Mucosa of gallbladder (tissue), 1 donor: Measurements from ENCODE around the gene GAB2. TPM values are rescaled to one million over a fixed set of nuclear protein-coding genes. Genes with fewer than 3 reads are reported as not detected.
"Not testable (repeated sequence)": the region's sequence is repeated elsewhere in the genome, so short reads cannot be mapped to it uniquely, and the experiment has no call there.

Experiments used
- DNase-seq: peaks from one replicate; pipeline ENCODE4 v3.0.0-alpha.2; 2020; ENCODE audit warnings: low spot score
- total RNA-seq: library from RNA; stranded (reverse); gene quantifications from one replicate; pipeline ENCODE4 v1.2.1, GENCODE V29; 2021
- donor health status: DM: no; HTN: no; CAD: no.

The GAB2 gene, protein sequence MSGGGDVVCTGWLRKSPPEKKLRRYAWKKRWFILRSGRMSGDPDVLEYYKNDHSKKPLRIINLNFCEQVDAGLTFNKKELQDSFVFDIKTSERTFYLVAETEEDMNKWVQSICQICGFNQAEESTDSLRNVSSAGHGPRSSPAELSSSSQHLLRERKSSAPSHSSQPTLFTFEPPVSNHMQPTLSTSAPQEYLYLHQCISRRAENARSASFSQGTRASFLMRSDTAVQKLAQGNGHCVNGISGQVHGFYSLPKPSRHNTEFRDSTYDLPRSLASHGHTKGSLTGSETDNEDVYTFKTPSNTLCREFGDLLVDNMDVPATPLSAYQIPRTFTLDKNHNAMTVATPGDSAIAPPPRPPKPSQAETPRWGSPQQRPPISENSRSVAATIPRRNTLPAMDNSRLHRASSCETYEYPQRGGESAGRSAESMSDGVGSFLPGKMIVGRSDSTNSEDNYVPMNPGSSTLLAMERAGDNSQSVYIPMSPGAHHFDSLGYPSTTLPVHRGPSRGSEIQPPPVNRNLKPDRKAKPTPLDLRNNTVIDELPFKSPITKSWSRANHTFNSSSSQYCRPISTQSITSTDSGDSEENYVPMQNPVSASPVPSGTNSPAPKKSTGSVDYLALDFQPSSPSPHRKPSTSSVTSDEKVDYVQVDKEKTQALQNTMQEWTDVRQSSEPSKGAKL
- total RNA-seq = 25.9 TPM

DNA sequence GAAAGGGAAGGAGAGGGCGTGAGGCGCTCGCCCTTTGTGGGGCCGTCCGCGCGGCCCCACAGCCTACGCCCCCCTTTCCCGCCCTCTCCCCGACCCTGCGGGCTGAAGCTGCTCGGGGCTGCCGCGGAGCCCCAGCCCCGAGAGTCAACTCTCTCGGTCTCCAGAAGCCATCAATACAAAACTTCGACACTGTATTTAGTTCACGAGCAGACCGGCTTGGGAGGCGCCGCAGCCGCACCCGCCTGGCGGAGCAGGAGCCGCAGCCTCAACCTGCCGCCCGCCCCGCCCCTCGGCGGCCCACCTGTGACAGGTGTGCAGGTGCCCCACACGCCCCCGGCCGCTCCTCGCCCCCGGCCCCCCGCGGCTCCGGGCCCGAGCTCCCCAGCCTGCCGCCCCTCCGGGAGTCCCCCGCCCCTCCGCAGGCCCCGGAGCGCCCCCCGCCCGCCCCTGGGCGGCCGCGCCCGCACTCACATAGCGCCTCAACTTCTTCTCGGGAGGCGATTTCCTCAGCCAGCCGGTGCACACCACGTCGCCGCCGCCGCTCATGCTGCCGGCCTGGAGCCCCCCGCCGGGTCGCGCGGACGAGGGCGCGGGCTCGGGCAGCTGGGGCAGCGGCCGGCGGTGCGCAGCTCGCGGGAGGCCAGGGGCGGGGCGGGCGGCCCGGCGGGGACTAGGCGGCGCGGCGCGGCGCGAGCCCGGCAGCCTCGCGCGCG lies at the start of gene GAB2:
Gene GAB2, minus strand, starts transcription at position 646 of the 713 bp plus-strand sequence. Its CDS starts 100 bp downstream, at position 546.
- DNase-seq = no peak

DNA sequence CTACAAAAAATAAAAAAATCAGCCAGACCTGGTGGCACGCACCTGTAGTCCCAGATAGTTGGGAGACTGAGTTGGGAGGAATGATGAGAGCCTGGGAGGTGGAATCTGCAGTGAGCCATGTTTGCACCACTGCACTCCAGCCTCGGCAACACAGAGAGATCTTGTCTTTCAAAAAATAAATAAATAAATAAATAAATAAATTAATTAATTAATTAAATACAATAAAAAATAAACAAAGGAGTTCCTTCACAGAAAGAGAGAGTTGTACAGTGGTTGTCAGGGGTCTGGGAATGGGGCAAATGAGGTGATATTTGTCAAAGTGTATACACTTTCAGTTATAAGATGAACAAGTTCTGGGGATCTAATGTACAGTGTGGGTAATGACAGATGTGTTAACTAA lies 49.8 kb upstream of the GAB2 start:
- DNase-seq = no peak

DNA sequence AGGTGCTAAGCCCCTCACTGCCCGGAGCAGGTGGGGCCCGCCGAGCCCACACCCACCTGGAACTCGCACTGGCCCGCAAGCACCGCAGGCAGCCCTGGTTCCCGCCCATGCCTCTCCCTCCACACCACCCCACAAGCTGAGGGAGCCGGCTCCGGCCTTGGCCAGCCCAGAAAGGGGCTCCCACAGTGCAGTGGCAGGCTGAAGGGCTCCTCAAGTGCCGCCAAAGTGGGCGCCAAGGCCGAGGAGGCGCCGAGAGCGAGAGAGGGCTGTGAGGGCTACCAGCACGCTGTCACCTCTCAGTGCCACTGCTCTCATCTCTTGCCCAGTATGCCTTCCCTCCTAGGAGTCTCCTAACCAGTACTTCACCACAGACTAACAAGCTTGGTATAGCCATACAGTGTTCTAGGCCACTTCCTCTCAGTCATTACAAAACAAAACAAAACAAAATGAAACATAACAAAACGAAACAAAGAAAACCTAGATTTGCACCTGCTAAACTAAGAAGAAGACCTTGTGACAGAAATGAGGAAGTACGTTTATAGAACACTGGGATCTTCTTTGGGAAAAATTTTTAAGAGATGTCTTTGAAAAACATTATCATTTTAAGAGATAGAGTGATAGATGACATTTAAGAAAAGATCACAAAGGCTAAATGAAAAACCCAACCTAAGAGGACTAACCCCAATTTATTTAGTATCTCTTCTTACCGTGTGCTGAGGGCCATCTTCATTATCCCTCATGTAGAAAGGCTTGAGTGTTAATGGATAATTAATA lies 47.7 kb upstream of the GAB2 start:
- no peak for DNase-seq

DNA sequence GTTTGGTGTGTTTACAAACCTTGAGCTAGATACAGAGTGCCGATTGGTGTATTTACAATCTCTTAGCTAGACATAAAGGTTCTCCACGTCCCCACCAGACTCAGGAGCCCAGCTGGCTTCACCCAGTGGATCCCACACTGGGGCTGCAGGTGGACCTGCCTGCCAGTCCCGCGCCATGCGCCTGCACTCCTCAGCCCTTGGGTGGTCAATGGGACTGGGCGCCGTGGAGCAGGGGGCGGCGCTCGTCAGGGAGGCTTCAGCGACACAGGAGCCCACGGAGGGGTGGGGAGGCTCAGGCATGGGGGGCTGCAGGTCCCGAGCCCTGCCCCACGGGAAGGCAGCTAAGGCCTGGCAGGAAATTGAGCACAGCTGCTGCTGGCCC lies 47.2 kb upstream of the GAB2 start:
- not testable (repeated sequence) for DNase-seq

DNA sequence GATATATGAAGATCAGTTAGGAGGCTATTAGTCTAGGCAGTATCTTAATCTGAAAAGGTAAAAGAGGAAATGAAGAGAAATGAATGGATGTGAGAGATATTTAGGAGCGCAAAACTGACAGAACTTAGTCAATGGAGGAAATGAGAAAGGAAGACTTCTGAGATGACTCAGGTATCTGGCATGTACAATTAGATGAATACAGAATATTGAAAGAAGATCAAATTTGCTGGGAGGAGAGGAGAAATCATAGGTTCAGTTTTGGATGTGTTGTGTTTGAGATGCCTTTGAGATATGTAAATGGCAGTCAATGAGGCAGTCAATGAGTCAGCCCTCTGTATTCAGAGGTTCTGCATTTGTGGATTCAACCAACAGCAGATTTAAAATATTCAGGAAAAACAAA lies 42.9 kb upstream of the GAB2 start:
- no peak for DNase-seq

DNA sequence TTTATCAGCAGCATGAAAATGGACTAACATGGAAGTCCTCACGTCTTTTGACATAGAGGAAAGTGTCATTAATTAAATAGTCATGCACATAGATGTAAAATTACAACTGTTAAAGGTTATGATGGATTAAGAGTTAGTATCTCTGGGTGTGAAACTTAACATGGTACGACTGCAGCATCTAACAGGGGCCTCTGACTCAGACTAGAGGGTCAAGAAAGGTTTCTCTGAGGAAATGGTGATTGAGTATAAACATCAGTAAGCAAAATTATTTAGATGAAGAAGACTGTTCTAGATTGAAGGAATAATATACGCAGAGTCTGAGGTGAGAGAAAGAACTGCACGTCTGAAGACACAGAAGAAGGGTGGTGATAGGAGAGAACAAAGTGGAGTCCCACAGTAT lies 42.1 kb upstream of the GAB2 start:
- DNase-seq = no peak

DNA sequence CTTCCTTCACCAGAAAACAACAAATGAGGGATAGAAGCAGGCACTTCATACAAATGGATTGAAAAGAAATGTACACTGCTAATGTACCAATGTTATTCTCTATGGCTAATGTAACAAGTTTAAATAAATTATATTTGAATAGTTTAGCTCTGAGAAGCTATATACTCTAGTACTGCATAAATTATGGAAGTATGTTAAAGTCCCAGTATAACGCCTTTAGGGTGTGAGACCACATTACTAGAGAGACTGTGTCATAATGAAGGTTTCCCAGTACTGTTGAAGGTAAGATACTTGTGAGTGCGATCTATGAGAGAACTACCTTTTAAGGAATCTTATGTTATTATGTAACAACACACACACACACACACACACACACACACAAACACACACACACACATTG lies 39.8 kb upstream of the GAB2 start:
- DNase-seq = no peak

DNA sequence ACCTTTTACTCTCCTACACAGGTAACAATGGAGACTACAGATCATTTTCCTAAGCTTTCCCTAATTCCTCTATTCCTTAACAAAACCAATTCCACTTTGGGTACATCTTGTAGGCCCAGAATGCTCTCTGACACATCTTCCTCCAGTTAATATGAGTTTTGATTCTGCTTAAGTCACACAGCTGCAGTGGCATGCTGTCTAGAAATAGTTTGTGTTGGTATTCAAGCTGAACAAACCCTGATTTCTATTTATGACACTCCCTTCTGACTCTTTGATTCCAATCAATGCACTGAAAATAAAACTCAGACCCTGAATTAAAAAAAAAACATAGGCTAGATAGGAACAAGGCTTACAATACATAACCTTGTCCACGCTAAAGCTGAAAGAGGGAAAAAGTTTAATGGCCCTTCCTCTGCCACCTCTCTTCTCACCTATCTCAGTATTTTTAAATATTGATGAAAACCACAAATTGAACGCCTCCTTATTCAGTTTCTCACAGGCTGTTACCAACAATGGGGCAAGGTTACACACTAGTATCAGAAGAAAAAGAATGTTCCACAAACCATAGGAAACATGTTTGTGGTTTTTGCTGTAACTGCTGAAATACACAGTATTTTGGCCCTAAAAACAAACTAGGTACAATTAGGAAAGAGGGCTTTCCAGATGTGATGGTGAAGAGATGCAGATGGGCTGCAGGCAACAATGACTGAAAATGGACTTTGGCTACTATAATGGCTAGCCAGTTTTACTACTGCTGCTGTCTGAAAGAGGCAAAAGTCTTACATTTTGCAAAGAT lies 35.7 kb upstream of the GAB2 start:
- DNase-seq = no peak

DNA sequence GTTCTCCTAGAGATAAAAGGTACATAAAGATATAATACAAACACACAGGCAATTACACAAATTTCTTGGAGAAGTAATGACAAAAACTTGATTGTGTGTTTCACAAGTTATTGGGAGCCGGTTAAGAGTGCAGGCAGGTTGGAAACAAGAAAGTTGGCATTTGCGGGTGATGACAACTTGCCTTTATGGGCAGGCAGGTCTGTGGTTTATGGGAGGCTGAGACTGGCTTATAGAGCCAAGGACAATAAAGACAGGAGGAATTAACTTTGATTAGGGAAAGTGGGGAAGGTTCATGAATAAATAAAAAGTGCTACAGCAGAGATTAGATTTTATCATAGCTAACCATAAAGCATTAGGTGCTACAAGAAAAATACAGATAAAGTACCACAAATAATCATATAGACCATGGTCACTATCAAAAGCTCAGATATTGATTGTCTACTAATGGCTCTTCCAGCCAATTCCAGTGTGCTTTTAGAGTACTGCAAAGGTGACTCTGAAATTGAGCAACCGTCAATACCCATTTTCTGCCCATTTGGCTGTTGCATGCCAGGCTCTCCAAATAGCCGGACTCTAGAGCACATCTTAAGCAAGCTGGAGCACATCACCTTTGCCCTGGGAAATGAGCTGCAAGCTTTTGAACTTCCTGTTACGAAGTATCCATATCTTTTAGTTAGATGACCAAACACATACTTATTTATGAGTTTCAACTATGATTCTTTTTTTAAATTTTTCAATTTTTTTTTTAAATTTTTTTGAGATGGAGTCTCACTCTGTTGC lies 33.9 kb upstream of the GAB2 start:
- DNase-seq = no peak

DNA sequence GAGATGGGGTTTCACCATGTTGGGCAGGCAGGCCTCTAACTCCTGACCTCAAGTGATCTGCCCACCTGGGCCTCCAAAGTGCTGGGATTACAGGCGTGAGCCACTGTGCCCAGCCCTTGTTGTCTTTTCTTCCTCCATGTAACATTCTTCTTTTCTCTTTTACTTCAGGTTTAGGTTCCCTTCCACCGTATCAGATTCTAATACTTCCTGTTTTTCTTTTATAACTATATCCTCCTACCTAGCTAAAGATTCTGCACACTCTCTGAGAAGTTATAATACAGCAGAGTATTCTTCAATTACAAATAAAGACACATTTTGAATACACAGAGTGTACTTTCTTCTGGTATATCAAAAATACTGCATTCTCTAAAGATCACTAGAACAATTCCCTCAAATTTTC lies 33.2 kb upstream of the GAB2 start:
- DNase-seq = no peak

DNA sequence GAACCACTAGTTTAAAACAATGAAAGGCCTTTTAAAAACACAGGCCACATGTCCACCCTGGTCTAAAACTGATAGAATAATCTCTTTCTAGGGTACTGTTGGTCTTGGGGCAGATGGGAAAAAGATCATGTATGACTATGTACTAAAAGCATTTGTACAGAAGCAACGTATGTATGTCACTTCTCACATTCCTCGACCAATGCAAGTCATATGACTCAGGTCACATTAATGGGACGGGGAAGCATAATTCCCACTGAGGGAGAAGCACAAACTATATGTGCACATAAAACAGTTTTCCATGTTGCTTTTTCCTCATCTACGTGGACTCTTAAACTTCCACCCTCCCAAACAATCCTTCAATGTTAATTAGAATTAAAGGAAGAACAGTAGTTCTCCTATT lies 32.2 kb upstream of the GAB2 start:
- no peak for DNase-seq

DNA sequence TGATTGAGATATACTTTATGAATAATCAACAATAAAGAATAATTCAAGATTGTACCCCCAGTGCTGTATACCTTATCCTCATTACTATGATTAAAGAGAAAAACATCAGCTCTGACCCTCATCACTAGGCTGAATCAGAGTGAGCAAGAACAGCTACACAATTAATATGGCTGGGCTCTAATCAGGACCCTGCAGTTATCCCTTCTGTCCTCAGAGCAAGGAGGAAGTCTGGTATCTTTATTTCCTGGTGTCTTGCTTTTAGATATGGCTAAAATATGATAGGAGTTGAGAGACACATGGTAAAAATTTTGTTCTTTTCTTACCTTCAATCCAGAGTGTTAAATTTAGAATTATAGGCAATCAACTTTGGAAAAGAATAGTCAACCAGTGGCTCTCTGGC lies 28.6 kb upstream of the GAB2 start:
- DNase-seq = no peak

DNA sequence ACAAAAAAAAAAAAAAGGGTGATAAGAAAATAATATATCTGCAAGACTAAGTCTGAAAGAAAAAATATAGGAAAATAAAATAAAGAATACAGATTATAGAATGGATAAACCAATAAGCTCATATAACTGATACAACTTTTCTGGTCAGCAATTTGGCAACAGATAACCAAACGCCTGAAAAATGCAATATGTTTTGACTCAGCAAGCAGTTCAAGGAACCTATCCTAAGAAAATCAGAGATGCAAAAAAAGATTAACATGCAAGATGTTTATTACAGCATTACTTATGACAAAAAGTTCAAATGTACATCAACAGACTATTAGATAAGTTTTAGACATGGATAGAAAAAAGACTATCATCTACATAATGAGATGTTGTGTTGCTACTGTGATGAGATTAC lies 27.1 kb upstream of the GAB2 start:
- DNase-seq = no peak

DNA sequence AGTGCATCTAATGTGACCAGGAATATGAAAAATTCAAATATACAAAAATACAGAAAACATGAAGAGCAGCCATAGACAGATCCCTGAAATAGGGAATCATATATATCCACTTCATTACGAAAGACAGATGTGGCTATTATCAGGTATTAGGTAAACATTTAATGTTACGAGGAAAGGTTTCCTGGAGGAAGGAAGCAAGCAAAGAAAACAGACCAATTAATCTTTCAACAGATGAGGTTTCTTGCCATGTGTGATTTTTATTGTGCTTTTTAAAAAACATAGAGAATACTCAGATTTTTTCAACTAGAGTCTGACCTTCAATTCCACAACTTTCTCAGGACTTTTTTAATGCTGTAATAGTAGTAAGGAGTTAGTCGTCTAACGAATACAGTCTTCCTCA lies 24.3 kb upstream of the GAB2 start:
- no peak for DNase-seq

DNA sequence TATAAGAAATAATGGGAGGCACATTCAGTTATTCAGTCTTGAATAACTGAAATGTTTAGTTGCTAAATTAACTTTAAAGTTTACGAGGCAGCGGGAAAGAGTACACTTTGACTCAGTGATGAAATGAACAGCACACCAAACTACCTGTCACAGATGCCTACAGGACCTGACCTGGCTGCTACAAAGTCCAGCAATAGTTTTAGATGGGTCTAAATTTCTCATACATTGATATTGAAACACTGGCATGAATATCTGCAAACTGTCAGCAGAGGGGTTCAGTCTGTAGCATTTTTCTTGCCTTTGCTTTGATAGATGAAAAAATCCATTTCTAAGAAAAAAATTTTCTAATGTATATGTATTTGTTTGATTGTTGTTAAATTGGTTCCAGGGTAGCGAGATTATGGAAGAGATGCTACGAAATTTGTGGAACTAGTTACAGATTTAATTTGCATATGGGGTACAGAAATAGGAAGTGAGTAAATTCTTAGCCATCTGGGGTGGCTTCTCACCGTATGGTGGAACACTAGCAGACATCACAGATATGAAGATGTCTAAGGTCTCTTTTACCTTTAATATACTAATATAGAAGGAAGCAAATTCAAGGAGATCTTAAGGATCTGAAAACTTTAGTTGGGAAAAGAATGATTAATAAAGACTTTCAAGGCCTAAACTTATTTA lies 20.8 kb upstream of the GAB2 start:
- no peak for DNase-seq

DNA sequence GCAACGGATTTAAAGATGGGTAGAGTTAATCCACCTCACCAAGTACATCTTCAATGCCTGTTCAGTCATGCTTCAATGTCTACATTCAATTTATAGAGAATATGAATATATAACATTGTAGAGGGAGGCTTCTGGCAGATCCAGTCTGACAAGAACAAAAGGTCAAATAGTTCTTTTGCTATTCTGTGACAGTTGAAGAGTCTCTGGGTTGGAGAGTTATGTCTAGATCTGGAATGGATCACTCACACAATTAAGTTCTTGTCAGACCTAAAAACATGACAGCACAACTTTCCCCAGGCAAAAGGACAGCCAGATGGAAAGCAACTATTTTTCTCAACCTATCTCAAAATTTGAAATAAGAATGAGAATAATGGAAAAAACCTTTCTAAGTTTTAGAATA lies 15.3 kb upstream of the GAB2 start:
- no peak for DNase-seq

DNA sequence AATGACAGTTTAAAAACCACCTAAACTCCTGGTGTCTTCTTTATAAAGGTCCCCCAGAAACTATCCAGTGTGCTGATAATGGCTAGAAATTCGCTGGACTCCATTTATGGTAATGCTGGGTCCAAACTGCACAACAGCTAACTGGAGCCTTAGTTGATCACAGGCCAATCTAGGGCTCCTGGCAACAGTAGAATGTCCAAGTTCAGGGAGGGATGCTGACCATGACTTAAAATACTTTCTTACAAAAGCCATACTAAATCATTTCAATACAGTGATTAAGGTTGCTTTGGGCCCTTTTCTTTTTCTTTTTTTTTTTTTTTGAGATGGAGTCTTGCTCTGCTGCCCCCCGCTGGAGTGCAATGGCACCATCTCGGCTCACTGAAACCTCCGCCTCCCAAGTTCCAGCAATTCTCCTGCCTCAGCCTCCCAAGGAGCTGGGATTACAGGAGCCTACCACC lies 14.5 kb upstream of the GAB2 start:
- no peak for DNase-seq

DNA sequence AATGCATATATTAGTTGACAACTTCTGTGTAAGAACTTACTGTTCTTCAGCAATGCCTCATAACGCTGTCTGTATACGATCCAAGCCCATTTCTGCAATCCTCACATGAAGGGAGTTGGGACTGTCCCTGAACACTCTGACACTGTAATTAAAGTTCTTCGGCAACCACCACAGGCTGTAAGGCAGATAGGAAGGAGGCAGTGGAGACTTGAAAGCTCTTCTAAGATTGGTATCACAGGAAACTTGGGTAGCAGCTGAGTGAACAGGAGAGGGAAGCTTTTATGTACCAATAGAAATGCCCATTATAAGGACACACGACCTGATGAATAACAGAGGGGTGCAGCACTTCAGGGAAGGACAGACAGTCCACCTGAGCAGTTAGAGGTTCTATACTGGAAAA lies 12.0 kb upstream of the GAB2 start:
- no peak for DNase-seq

DNA sequence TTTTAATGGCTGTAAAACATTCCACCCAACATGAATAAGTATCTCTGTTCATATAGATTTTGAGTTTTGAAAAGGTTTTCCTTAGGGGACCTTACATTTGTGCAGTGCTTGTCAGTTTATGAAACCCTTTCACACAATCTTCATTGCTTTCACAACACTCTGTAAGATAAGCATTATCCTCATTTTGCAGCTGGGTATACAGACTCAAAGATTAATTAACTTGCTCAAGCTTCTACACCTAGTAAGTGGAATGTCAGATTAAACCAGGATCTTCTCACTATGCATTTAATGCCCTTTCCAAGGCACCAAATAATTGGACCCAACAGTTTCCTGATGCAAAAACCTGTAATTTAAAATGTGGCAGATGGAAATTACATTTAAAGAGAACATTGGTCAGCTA lies 11.6 kb upstream of the GAB2 start:
- DNase-seq = no peak

DNA sequence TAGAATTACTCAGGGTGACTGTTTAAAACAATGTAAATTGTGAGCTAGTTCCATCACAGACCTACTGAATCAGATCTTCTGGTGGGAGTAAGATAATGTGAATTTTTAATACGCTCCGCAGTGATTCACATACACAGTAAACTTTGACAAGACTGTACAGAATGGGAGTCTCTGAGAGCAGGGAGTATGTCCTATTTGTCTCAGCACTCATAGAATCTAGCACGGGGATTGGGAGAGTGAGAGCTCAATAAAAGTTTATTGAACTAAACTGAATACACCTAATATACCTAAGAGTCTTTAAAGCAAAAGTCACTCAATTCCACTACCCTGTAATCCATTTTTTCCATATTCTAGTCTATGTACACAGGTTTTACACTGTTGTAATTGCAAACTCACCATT lies 11.2 kb upstream of the GAB2 start:
- DNase-seq = no peak
